Loucy (cell line): ENCODE measurements around the gene MUCL3.
"Not testable (repeated sequence)": the region's sequence is repeated elsewhere in the genome, so short reads cannot be mapped to it uniquely, and the experiment has no call there.

Experiments
- CTCF ChIP-seq: fragments of 200-600 bp; sonication (generic); conservative IDR thresholded peaks from 2 replicates; pipeline ENCODE4 v1.5.1; 2014; ENCODE audit warnings: mild to moderate bottlenecking, antibody characterized with exemption, low read length
- EZH2phosphoT487 ChIP-seq: fragments of 200-600 bp; IDR thresholded peaks from 2 replicates; pipeline ENCODE4 v1.6.1; 2018; ENCODE audit warnings: antibody characterized with exemption, mild to moderate bottlenecking, moderate library complexity, borderline replicate concordance

GRCh38 chr6:31000067-31000860 lies 59.5 kb downstream of the MUCL3 start:
- TF ChIP-seq CTCF, EZH2phosphoT487: not testable (repeated sequence)
